ENCODE results near the gene KLK14. TPM values are rescaled to one million over a fixed set of nuclear protein-coding genes. Genes with fewer than 3 reads are reported as not detected.

The KLK14 gene
- total RNA-seq = 0.17 TPM in 1 of 2 replicates, not detected in the other

GRCh38 chr19:51082611-51083010 is at the start of gene KLK14:
TSS of gene KLK14 (minus strand) at chr19:51082887. CDS start at chr19:51082614, 273 bp downstream.

GRCh38 chr19:51124729-51125128 is 42.0 kb upstream of the KLK14 start, which contains the start of gene SIGLEC9:
TSS of gene SIGLEC9 (plus strand) at chr19:51124906. CDS start at chr19:51124975, 69 bp downstream.

GRCh38 chr19:51108066-51108804 is 25.5 kb upstream of the KLK14 start, which contains the start of gene CTU1:
TSS of gene CTU1 (minus strand) at chr19:51108409. CDS start at chr19:51104569, 3,840 bp downstream.

GRCh38 chr19:51064534-51065220 is 18.0 kb downstream of the KLK14 start, which contains the start of gene KLK13:
TSS of gene KLK13 (minus strand) at chr19:51065092. CDS start at chr19:51065067, 25 bp downstream.

GRCh38 chr19:51034704-51035103 is 48.0 kb downstream of the KLK14 start, which contains the start of gene KLK12:
TSS of gene KLK12 (minus strand) at chr19:51035002. CDS start at chr19:51034621, 381 bp downstream.

Other genes starting within 250 kb of the KLK14 start
- not detected in 2 replicates for gene KLK15, start 249.3 kb downstream of the KLK14 start, total RNA-seq
- gene KLK3, start 228.0 kb downstream of the KLK14 start, total RNA-seq = not detected in 2 replicates
- gene KLK2, start 209.4 kb downstream of the KLK14 start, total RNA-seq = not detected in 2 replicates
- gene KLK4, start 171.5 kb downstream of the KLK14 start, total RNA-seq = not detected in 2 replicates
- not detected in 2 replicates for gene KLK5, start 129.8 kb downstream of the KLK14 start, total RNA-seq
- not detected in 2 replicates for gene KLK6, start 113.3 kb downstream of the KLK14 start, total RNA-seq
- not detected in 2 replicates for gene KLK7, start 99.0 kb downstream of the KLK14 start, total RNA-seq
- not detected in 2 replicates for gene KLK8, start 81.3 kb downstream of the KLK14 start, total RNA-seq
- not detected in 2 replicates for gene KLK10, start 63.2 kb downstream of the KLK14 start, total RNA-seq
- gene KLK11, start 56.3 kb downstream of the KLK14 start, total RNA-seq = not detected in 2 replicates
- gene KLK12, start 47.9 kb downstream of the KLK14 start, total RNA-seq = not detected in 2 replicates
- not detected in 2 replicates for gene KLK13, start 17.8 kb downstream of the KLK14 start, total RNA-seq
- 6.8 and 12.9 TPM in 2 replicates for gene CTU1, start 25.5 kb upstream of the KLK14 start, total RNA-seq
- not detected in 2 replicates for gene SIGLEC9, start 42.0 kb upstream of the KLK14 start, total RNA-seq
- not detected in 2 replicates for gene SIGLEC7, start 59.4 kb upstream of the KLK14 start, total RNA-seq
- not detected in 2 replicates for gene CD33, start 142.2 kb upstream of the KLK14 start, total RNA-seq
- gene SIGLECL1, start 168.2 kb upstream of the KLK14 start, total RNA-seq = not detected in 2 replicates
- gene IGLON5, start 228.8 kb upstream of the KLK14 start, total RNA-seq = not detected in 2 replicates